Cerebellar cortex (tissue), 1 donor: ENCODE data around the gene KCNE1.
"Not testable (repeated sequence)": the region's sequence is repeated elsewhere in the genome, so short reads cannot be mapped to it uniquely, and the experiment has no call there.

ENCODE experiments used
- DNase-seq: peaks from one replicate; pipeline ENCODE4 v3.0.0-alpha.2; 2015; ENCODE audit warnings: low spot score

The KCNE1 gene

GRCh38 chr21:34417448-34418077 is 94.4 kb downstream of the KCNE1 start:
- not testable (repeated sequence) for DNase-seq

- not testable (repeated sequence) for DNase-seq
Observed at GRCh38 chr21:34407294-34407693, 104.7 kb downstream of the KCNE1 start.

GRCh38 chr21:34406676-34407075 is 105.3 kb downstream of the KCNE1 start:
- DNase-seq = not testable (repeated sequence)

GRCh38 chr21:34406102-34406501 is 105.9 kb downstream of the KCNE1 start:
- DNase-seq = not testable (repeated sequence)

GRCh38 chr21:34405686-34406085 is 106.3 kb downstream of the KCNE1 start:
- not testable (repeated sequence) for DNase-seq

GRCh38 chr21:34404742-34405141 is 107.3 kb downstream of the KCNE1 start:
- not testable (repeated sequence) for DNase-seq

- not testable (repeated sequence) for DNase-seq
Observed at GRCh38 chr21:34400522-34400921, 111.5 kb downstream of the KCNE1 start.
